HG03280 (cell line): ENCODE measurements around the gene GPR183.

ENCODE experiments used
- ATAC-seq: cut with Tn5 transposase; IDR thresholded peaks from one replicate; pipeline ENCODE4 v1.9.1; 2021; ENCODE audit warnings: mild to moderate bottlenecking, moderate library complexity; ENCODE audit not compliant: unreplicated experiment

Gene GPR183

DNA sequence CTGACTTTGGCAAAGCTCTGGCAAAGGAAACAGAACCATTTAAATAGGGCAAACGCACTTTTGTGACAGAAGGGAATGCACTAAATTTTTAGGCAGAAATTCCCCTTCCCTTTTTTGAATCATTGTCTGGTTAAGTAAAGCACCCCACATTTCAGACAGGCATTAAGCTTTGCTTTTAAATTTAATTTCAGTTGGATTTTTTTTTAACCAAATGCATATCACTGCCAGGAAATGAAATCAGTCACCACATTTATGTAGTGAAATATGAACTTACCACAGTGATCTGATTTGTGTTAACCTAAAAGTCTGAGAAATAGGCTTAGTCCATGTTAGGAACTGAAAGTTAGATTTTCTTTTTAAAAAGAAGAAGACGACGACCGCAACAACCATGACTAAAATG lies 10.8 kb downstream of the GPR183 start:
- ATAC-seq, result peak; percentile 33

DNA sequence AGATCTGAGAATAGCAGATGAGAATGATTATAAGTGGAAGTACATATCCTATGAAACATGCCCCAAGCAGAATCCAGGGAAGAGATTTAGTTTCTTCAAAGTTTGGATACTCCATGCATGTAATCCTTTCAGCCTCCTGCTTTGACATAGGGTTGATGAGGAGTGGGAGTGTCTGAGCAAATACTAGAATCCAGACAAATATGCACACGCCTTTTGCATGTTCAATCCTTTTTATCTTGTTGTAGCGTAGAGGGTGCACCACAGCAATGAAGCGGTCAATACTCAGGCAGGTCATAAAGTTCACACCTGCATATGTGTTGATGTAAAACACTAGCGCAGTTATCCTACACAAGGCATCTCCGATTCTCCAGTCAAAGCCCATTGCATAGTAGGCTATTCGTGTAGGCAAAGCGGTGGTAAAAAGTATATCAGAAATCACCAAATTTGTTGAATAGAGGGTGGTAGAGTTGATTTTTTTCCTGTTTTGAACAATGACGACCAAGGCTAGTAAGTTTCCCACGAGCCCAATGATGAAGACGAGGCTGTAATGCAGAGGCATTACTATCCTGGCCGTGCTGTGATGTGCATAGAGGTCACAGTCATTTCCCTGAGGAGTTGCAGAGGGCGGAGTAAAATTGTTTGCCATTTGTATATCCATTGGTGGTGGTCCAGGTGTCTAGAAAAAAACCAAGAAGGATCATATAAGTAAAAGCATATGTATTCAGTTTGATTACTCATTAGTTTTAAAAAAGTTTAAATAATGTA lies 11.5 kb downstream of the GPR183 start:
- no peak for ATAC-seq

DNA sequence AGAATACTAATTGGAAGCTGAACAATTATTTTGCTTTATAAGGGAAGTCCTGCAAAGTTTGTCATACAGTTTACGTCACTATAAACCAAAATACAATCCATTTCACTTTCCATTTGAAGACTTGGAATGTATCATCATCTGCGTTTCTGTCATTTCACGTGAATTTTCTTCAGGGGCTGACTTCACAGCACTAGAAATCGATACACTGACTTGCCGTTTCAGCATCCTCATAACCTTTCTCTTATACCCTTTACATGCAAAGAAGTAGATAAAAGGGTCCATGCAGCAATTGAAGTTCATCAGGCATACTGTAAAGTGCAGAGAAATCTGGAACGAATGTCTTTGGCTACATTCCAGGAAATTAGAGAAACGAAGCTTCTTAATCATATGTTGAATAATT lies 12.2 kb downstream of the GPR183 start:
- no peak for ATAC-seq

- no peak for ATAC-seq
Observed at GRCh38 chr13:99294198-99294597, 13.0 kb downstream of the GPR183 start.

DNA sequence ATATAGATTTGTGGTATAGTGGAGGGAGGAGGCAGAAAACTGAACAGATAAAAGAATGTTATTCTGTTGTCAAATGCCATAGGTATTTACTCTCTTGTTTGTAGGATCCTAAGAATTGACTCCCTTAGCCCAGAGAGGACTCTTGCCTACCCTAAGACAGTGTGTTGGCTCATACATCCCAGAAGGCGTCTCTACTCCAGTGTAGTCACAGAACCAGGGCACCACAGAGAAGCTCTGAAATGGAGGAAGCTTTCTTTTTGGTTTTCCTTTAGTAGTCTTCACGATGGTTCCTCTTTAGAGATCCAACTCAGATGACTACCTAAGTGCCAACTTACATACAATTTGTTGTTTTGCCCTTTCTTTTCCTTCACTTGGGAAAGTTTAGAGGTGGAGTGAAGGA lies 14.0 kb downstream of the GPR183 start:
- ATAC-seq, result no peak

- no peak for ATAC-seq
Observed at GRCh38 chr13:99290894-99291293, 16.3 kb downstream of the GPR183 start.

- ATAC-seq, result no peak
Observed at GRCh38 chr13:99289674-99290337, 17.4 kb downstream of the GPR183 start.

- no peak for ATAC-seq
Observed at GRCh38 chr13:99289271-99289670, 17.9 kb downstream of the GPR183 start.

GRCh38 chr13:99288089-99288488 lies 19.1 kb downstream of the GPR183 start:
- ATAC-seq, result peak; percentile 73

- ATAC-seq, result no peak
Observed at GRCh38 chr13:99287551-99287950, 19.6 kb downstream of the GPR183 start.

DNA sequence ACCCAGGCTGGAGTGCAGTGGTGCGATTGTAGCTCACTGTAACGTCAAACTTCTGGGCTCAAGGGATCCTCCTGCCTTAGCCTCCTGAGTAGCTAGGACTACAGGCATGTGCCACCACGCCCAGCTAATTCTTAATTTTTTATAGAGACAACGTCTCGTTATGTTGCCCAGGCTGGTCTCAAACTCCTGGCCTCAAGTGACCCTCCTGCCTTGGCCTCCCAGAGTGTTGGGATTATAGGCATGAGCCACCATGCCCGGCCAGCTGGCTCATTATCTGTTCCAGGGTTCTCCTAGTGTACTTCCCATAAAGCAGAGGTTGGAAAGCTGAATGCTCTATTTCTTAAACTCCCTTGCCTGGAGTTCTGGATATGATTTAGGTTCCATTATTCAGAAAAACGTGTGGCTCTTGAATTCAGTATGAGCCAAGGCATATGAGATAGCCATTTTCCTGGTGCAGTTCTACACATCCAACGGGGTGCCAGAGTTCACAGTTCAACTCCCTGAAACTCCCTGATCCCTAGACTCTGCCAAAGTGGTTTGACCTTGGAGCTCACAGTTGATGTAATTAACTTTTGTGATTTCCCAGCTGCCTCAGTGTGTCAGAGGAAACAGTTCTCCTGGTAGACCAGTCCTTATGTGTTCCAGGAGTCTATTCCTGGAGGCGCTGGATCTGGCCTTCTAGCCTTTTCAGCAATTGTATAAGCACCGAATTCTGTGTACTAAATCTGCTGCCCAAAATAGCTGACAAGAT lies 21.6 kb downstream of the GPR183 start:
- no peak for ATAC-seq

GRCh38 chr13:99282264-99283231 lies 24.7 kb downstream of the GPR183 start:
- peak; percentile 60 for ATAC-seq

DNA sequence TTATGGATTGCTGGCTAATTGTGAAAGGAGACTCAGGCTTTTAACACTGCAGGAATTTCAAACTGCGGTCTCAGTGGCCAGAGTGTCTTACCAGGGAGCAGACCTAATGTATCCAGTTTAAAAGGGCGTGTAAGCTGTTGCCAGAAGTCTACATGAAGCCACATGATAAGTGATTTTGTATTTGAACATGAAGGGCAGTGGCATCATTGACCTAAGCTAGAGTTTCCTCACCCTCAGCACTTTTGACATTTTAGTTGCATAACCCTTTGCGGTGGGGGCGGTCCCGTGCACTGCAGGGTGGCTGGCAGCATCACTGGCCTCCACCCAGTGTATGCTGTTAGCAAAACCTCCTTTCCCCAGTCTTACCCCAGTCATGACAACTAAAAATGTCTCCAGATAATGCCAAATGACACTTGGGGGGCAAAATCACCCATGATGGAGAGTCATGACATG lies 25.4 kb downstream of the GPR183 start:
- peak; percentile 80 for ATAC-seq

DNA sequence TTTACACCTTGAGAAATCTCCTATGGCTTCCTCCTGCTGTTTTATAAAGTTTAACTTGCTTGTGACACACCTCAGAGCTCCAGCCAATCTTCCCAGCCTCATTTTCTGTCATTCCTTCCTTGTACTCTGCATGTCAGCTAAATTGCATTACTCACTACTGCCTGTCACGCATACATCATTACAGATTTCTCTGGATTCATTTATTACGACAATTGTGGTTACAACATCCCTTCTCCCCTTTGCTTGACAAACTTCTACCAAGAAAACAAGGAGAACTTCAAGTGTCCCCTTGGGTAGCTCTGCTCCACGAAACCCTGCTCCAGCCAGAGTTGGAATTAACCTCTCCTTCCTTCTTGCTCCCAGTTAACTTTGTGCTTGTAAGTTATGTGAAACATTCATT lies 27.0 kb downstream of the GPR183 start:
- ATAC-seq, result no peak

DNA sequence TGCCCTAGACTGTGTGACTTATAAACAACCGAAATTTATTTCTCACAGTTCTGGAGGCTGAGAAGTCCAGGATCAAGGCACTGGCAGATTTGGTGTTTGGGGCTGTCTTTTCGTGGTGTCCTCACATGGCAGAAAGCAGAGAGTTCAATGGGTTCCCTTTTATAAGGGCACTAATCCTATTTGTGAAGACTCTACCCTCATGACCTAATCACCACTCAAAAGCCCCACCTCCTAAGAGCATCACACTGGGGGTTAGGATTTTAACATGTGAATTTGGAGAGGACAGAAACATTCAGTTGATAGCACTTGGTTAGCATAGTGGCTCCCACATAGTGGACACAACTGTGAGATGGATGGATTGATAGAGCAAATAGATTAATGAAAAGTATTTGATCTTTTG lies 27.6 kb downstream of the GPR183 start:
- ATAC-seq, result no peak

DNA sequence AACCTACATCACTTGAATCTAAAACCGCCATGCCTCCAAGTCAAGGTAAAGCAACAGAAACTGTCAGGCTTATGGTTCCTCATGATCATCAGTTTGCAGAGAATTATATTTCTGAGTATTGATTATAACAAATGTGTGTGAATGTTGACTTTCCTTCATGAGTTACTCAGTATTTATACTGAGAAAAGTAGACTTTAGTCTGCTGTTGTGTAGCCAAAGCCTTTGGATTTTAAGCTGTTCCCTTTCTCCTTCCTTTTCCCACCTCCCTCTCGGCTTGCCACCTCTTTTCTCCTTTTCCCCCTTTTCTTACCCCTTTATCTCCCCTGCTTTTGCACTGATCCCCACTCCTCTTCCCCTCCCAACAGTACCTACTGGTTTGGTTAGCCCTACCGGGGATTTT lies 28.4 kb downstream of the GPR183 start:
- no peak for ATAC-seq

GRCh38 chr13:99278200-99278599 lies 29.0 kb downstream of the GPR183 start:
- no peak for ATAC-seq

DNA sequence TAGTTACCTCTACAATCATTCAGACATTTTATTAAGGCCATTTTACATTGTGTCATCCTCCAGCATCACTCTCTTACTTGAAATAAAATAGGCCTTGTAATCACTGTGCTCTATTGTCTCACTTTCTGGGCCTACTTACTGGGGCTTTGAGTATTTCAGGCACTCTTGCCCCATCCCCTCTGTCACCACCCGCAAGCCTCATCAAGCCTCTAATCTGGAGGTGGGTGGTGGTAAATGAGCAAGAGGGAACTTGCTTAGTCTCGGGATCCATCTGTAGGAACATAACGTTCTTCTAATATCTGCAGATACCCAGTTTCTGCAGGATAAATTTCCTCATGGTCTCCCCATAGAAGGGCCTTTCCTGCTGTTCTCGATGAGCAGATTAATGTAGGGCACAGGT lies 29.6 kb downstream of the GPR183 start:
- no peak for ATAC-seq

GRCh38 chr13:99276706-99277105 lies 30.5 kb downstream of the GPR183 start:
- ATAC-seq, result no peak

GRCh38 chr13:99275093-99275469 lies 32.1 kb downstream of the GPR183 start:
- ATAC-seq, result no peak

GRCh38 chr13:99273128-99273527 lies 34.1 kb downstream of the GPR183 start:
- ATAC-seq, result no peak
